Suprapubic skin (tissue), 4 donors: ENCODE results near the gene TARS3. TPM values are rescaled to one million over a fixed set of nuclear protein-coding genes. Genes with fewer than 3 reads are reported as not detected.

Experiments used
- DNase-seq, 2 donors: peaks; one replicate each; pipeline ENCODE4 v3.0.0-alpha.2; 2019; ENCODE audit warnings: low spot score in 2 of 2
- H3K27ac ChIP-seq: fragments of 200-600 bp; sonication (generic); one replicate; pipeline ENCODE4 v1.5.1; 2019
- H3K27me3 ChIP-seq: fragments of 200-600 bp; sonication (generic); one replicate; pipeline ENCODE4 v1.5.1; 2019
- H3K36me3 ChIP-seq: fragments of 200-600 bp; sonication (generic); one replicate; pipeline ENCODE4 v1.5.1; 2019
- H3K4me1 ChIP-seq: fragments of 200-600 bp; sonication (generic); one replicate; pipeline ENCODE4 v1.5.1; 2019
- H3K4me3 ChIP-seq: fragments of 200-600 bp; sonication (generic); one replicate; pipeline ENCODE4 v1.5.1; 2019; ENCODE audit warnings: mild to moderate bottlenecking
- H3K9me3 ChIP-seq: fragments of 200-600 bp; sonication (generic); one replicate; pipeline ENCODE4 v1.5.1; 2019
- CTCF ChIP-seq, 2 donors: fragments of 200-600 bp in 1 of 2; fragments of 450-650 bp in 1 of 2; sonication (generic) in 1 of 2; IDR thresholded peaks; one replicate each; pipeline ENCODE4 v1.5.1; 2016 to 2019; ENCODE audit warnings: antibody characterized with exemption in 2 of 2, mild to moderate bottlenecking in 1 of 2, moderate library complexity in 1 of 2
- EP300 ChIP-seq: sonication (generic); formaldehyde crosslinking; IDR thresholded peaks from one replicate; pipeline ENCODE4 v1.6.1; 2017; ENCODE audit warnings: antibody characterized with exemption
- POLR2A ChIP-seq, 2 donors: fragments of 450-650 bp; IDR thresholded peaks; one replicate each; pipeline ENCODE4 v1.6.1; 2017; ENCODE audit warnings: antibody characterized with exemption in 2 of 2, mild to moderate bottlenecking in 2 of 2, moderate library complexity in 2 of 2
- POLR2AphosphoS5 ChIP-seq, 3 donors: sonication (generic); formaldehyde crosslinking; IDR thresholded peaks; one replicate each; pipeline ENCODE4 v1.6.1; 2017; ENCODE audit warnings: antibody characterized with exemption in 3 of 3
- WGBS: methylation state at CpG from one replicate; pipeline ENCODE4 v1.1.5; 2018; 5-methylcytosine and 5-hydroxymethylcytosine counted together
- total RNA-seq, 4 donors: library from RNA; depleted of rRNA; stranded (reverse); fragments of >200 nt; gene quantifications; one replicate each; pipeline ENCODE4 v1.1.0, GENCODE V29; 2016

The TARS3 gene
- total RNA-seq, 4 donors from 2014 or later: 5.4 to 19.3 (median 12.3) TPM

GRCh38 chr15:101641129-101641764 is 83.0 kb downstream of the TARS3 start:
- Histone ChIP-seq H3K36me3 (peaks cover 55% of the 10 kb centered on the region), H3K27ac (no peak overlapping the region), H3K4me1 (peaks cover 3% of the 10 kb centered on the region), H3K9me3 (no peaks in the 10 kb centered on the region), H3K4me3 (no peak overlapping the region), H3K27me3 (no peaks in the 10 kb centered on the region)
- peak; percentile 76 to 86 for DNase-seq
- 21% methylated on average over 8 of the region's 8 CpGs for WGBS
- TF ChIP-seq POLR2A (IDR thresholded peaks at IDR 0.05): no peak
- peak; percentile 84 to 95 for TF ChIP-seq CTCF (IDR thresholded peaks at IDR 0.05)
- no peak for TF ChIP-seq EP300
- TF ChIP-seq POLR2AphosphoS5 (IDR thresholded peaks at IDR 0.05): no peak

- peaks cover 3% of the 10 kb centered on the region for H3K4me1 ChIP-seq
- no peaks in the 10 kb centered on the region for H3K27me3 ChIP-seq
- no peak for DNase-seq
- no peak overlapping the region for H3K27ac ChIP-seq
- H3K9me3 ChIP-seq: no peaks in the 10 kb centered on the region
- H3K4me3 ChIP-seq: no peak overlapping the region
- peaks cover 40% of the 10 kb centered on the region for H3K36me3 ChIP-seq
- WGBS: 92% methylated on average over 4 of the region's 4 CpGs
- no peak for TF ChIP-seq EP300
- no peak for TF ChIP-seq POLR2A (IDR thresholded peaks at IDR 0.05)
- TF ChIP-seq POLR2AphosphoS5 (IDR thresholded peaks at IDR 0.05): no peak
- TF ChIP-seq CTCF (IDR thresholded peaks at IDR 0.05): no peak
Measured at GRCh38 chr15:101639667-101640066, 84.6 kb downstream of the TARS3 start.

- Histone ChIP-seq H3K27ac (no peak overlapping the region), H3K4me1 (peaks cover 3% of the 10 kb centered on the region), H3K36me3 (peaks cover 25% of the 10 kb centered on the region), H3K9me3 (no peaks in the 10 kb centered on the region), H3K27me3 (no peaks in the 10 kb centered on the region), H3K4me3 (no peak overlapping the region)
- DNase-seq: no peak
- WGBS: 93% methylated on average over 3 of the region's 3 CpGs
- TF ChIP-seq POLR2AphosphoS5 (IDR thresholded peaks at IDR 0.05) (no peak), CTCF (IDR thresholded peaks at IDR 0.05) (no peak), EP300 (no peak), POLR2A (IDR thresholded peaks at IDR 0.05) (no peak)
Measured at GRCh38 chr15:101637919-101638318, 86.4 kb downstream of the TARS3 start.

GRCh38 chr15:101637516-101637915 is 86.8 kb downstream of the TARS3 start:
- no peaks in the 10 kb centered on the region for H3K27me3 ChIP-seq
- TF ChIP-seq POLR2AphosphoS5 (IDR thresholded peaks at IDR 0.05) (no peak), CTCF (IDR thresholded peaks at IDR 0.05) (no peak), EP300 (no peak), POLR2A (IDR thresholded peaks at IDR 0.05) (no peak)
- DNase-seq: no peak
- no peak overlapping the region for H3K27ac ChIP-seq
- H3K4me1 ChIP-seq: peaks cover 3% of the 10 kb centered on the region
- WGBS: 73% methylated on average over 6 of the region's 6 CpGs
- H3K9me3 ChIP-seq: no peaks in the 10 kb centered on the region
- no peak overlapping the region for H3K4me3 ChIP-seq
- H3K36me3 ChIP-seq: peaks cover 21% of the 10 kb centered on the region

GRCh38 chr15:101637038-101637437 is 87.2 kb downstream of the TARS3 start:
- no peak overlapping the region for H3K27ac ChIP-seq
- DNase-seq: no peak
- H3K4me3 ChIP-seq: no peak overlapping the region
- no peaks in the 10 kb centered on the region for H3K27me3 ChIP-seq
- peaks cover 3% of the 10 kb centered on the region for H3K4me1 ChIP-seq
- no peaks in the 10 kb centered on the region for H3K9me3 ChIP-seq
- H3K36me3 ChIP-seq: peaks cover 16% of the 10 kb centered on the region
- 80% methylated on average over 3 of the region's 3 CpGs for WGBS
- TF ChIP-seq POLR2A (IDR thresholded peaks at IDR 0.05) (no peak), EP300 (no peak), CTCF (IDR thresholded peaks at IDR 0.05) (no peak), POLR2AphosphoS5 (IDR thresholded peaks at IDR 0.05) (no peak)
